GOT3 (cell line): ENCODE data around the gene TMEM154.

Experiments
- DNase-seq: peaks from one replicate; lab custom pipeline; 2025; ENCODE audit warnings: mixed read lengths; lab: John Stamatoyannopoulos, UW

The TMEM154 gene

DNA sequence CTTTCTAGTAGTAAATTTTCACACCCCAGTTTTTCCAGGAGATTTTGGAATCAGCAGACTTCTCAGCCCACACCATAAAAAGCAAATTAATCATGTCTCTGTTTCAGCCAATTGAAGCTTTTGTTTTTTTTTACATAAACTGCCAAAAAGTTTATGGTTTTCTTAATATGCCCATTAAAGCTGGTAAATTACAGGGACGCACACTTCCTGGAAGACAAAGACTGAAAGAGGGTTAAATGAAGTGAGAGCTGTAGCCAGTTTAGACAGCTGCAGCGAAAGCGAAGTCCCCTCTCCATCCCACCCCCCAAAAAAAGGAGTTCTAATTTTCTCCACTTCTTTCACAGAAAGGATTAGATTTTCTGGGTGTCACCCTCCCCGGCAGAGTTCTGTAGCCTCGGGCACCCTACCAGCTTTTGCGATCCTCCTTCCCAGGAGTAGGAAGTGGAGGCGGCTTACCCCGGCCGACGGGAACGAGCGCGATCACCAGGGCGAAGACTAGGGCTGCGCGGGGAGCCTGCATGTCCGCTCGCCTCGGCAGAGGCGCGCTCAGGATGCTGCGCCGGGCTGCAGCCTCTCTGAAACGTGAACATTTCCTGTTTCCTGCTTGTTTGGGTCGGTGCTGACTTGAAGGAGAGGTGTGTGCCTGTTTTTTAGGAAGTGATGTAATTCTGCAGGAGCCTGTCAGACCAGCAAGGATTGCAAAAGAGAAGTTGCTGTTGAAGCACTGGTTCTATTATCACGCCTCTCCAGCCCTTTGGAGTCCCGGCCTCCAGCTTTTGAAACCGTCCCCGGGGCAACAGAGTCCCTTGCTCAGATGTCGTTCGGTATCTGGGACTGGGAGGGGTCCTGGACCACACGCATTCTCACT, at the start of gene TMEM154:
TMEM154 (minus strand) TSS at position 584 of the 868 bp plus-strand sequence; CDS start at position 520, 64 bp downstream.
- DNase-seq = no peak

DNA sequence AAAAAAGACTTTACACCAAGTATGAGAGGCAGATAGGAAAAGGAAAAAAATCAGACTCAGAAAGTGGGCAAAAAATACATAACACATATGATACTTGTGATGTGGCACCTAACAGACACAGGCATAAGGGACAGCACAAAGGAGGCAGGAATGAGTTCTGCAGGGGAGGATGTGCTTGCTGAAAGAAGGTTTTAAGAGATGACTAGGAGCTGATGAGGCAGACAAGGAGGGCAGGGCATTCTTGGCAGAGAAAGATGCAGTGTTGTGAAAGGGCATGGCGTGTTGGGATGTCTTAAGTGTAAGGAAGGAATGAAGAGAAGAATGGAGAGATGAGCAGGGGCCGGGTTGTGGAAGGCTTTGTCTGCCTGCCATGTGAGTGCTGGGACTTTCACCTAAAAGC, 49.7 kb upstream of the TMEM154 start:
- DNase-seq = no peak

GRCh38 chr4:152728343-152728742, 48.5 kb upstream of the TMEM154 start:
- DNase-seq = no peak

DNA sequence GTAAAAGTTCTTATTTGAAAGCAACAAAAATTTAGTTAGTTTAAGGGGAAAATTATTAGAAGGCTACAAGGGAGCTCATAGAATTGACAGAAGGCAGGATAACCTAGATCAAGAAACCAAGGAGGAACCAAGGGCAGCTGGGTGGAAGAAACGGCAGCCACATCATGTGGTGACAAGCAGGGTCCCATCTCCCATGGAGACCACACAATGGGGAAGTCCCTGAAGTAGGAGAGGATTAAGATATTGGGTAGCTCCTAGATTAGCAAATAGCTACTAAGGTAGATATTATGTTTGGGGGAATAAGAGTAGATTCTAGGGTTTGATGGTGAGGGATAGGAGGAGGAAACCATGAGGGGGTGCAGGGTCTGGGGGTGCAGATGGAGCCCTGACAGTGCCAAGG, 48.0 kb upstream of the TMEM154 start:
- no peak for DNase-seq

- DNase-seq = no peak
These were observed 44.7 kb upstream of the TMEM154 start for GRCh38 chr4:152724494-152724893.

DNA sequence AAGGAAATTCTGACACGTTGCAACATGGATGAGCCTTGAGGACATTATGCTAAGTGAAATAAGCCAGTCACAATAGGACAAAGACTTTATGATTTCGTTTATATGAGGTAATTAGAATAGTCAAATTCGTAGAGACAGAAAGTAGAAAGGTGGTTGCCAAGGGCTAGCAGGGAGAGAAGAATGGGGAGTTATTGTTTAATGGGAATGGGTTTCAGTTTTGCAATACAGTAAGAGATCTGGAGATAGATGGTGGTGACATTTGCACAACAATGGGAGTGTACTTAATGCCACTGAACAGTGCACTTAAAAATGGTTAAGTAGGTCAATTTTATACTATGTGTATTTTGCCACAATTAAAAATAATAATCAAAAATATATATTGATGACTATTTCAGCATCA, 43.4 kb upstream of the TMEM154 start:
- no peak for DNase-seq

- DNase-seq = no peak
These were observed 40.2 kb upstream of the TMEM154 start for GRCh38 chr4:152719801-152720556.

GRCh38 chr4:152719291-152719690, 39.5 kb upstream of the TMEM154 start:
- DNase-seq = no peak

- no peak for DNase-seq
These were observed 35.3 kb upstream of the TMEM154 start for GRCh38 chr4:152715076-152715475.

DNA sequence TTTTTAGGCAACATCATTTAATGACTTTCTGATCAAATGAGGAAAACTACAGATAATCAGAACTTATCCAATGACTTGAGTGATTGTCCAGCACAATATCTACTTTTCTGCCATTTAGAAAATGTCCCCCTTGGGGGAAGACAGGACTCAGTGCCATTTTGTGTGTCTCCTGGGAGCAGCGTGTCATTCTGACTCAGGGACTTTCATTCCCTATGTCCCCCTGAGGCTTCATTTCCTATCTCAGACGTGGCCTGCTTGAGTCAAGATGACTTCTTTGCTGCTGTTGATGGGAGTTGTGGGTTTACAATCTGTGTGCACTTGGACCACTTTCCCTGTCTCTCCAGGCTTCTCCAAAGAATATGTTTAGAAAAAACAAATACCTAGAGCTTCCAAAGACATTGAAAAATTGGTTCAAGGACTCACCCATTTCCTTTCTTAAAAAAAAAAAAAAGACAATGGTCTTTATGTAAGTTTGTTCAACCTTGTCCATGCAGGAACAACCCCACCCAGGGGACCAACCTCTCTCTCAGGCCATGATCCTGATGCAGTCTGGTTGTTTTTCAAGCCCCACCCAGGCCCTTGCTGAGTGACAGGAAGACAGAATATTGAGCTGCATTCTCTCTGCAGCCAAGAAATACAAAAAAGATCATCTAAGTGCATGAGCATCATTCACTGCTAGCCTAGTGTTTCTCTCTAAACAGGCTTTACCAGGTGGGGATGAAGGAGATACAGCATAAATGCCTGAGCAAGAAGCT, 34.3 kb upstream of the TMEM154 start:
- DNase-seq = no peak

DNA sequence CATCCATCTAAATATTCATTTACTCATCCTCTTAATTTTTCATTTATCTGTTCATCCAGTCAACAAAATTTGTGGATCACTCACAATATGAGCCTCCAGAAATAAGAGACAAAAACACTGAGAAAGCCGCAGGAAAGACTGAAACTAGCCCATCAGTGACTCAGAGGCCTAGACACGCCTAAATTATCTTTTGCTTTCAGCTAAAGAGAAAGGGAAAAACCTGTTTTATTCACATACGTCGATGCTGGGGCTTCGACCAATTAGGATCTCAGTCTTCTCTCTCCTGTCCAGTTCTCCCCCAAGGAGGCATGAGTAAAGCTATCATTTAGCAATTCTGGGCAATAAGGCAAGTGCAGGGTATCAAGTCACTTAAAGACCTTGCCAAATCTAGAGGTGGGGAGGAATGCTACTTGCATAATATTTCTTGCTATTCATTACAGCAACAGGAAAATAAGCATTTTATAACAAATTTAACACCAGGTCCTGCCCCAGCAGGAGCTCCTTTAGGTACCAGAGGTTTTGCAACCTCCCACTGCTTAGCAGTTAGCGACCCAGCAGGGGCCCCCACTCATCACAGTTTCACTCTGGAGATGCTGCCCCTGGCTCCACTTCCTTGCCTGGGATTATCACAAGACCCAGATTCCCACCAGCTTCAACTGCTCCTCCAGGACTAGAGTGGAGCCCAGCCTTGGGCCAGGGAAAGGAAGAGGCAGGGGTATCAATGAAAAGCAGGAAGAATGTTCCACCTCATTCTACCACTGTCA, 30.1 kb upstream of the TMEM154 start:
- DNase-seq = no peak

DNA sequence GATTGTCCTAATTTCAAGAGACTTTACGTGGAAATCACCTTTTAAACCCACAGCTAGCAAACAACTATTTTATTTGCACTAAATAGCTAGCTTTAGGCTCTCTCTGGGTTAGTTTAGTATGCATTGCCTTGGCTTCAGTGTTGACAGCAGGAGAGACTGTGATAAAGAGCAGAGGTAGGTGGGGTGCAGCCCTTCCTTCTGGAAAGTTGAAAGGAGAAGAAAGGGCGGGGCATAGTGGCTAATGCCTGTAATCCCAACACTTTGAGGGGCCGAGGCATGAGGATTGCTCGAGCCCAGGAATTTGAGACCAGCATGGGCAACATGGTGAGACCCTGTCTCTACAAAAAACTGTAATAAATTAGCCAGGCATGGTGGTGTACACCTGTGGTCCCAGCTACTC, 29.0 kb upstream of the TMEM154 start:
- DNase-seq = no peak

- no peak for DNase-seq
These were observed 28.6 kb upstream of the TMEM154 start for GRCh38 chr4:152708361-152708760.

- no peak for DNase-seq
These were observed 27.8 kb upstream of the TMEM154 start for GRCh38 chr4:152707632-152708031.

GRCh38 chr4:152705903-152706302, 26.1 kb upstream of the TMEM154 start:
- DNase-seq = no peak

GRCh38 chr4:152704788-152705187, 25.0 kb upstream of the TMEM154 start:
- no peak for DNase-seq

- no peak for DNase-seq
These were observed 20.4 kb upstream of the TMEM154 start for GRCh38 chr4:152700151-152700550.

DNA sequence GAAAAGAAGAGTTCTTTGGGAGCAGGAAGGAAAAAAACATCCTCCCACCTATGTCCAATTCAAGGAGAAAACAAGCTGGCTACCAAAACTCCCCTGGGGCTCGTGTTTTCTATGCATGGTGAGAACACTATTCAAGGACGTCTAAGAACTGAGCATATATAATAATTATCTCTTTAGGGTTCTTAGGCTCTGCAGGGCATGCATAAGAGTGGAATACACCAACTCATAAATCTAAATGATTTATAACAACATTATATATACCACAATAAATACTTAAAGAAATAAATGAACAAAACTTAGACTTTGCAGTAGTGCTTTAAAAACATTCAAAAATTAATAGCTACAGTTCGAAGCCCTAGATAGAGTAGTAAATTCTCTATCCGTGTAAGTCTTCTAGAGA, 19.5 kb upstream of the TMEM154 start:
- DNase-seq = no peak

DNA sequence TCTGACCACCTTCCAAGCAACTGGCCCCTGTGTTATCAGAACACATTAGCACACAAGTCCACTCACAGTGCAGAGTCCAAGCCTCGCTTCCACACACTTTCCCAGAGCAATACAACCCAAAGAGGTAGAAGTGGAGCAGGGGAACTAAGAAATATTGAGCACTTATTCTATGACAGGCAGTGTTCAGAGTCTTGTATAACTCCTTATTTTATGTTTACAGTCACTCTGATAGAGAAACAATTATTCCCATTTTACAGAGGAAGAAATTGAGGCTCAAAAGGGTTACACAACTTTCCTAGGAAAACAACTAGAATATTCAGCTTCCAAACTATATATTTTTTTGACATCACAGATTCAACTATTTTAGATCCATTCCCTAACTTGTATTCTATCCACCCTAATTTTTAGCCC, 18.3 kb upstream of the TMEM154 start:
- DNase-seq = no peak

DNA sequence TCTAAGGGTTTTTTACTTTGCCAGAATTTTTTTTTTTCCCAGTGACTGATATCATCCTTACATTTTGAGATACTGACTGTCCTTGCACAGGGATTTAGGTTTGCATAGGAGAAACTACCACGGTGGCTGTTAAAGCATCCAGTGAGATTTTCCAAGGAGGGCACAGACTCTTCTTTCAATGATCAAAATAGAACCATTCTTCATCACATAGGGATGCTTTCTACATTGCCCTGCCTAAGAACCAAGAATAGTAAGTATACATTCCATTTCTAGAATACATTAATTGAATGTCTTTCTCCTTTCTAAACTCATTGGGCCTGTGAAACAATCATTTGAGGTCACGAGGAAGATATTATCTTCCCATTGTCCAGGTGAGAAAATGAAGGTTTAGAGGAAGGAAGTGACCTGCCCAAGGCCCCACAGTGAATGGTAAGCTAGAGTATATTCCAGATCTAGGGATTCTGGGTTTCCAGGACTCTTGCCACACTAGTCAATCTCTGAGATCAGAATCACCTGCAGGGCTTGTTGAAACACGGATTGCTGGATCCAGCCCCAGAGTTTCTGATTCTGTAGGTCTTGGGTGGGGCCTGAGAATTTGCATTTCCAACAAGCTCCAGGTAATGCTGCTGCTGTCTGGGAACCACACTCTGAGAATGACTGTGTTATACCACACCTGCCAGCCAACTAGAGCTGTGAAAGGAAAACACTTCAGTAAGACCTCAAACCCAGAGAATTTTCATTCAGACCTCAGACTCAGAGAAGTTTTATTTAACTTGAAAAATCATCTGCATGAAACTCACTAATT, 17.7 kb upstream of the TMEM154 start:
- DNase-seq = no peak

DNA sequence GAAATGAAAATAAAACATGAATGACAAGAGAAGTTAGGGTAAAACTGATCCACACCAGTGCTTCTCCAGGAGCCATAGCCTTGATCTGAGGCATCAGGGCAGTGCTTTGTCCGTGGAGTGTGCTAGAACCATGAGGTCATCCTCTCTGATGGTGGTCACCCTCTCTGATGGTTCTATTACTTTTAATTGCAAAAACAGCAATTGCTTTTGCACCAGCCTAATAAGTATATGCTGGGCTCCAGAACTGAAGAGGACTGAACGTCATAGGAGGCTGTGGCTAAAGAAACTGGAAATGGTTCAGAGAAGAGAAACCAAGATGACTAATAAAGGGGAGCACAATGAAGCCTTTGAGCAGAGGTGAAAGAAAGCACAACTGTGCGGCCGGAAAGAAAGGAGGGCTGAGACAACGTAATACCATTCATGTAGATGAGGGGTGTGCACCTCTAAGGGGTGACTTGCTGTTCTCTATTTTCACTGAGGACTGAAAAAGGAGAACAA, 17.0 kb upstream of the TMEM154 start:
- no peak for DNase-seq
